Ishikawa (cell line): ENCODE measurements around the gene WDR73.

Experiments
- CEBPB ChIP-seq: IDR thresholded peaks from 2 replicates; pipeline ENCODE4 v1.6.1; 2012
- EP300 ChIP-seq: IDR thresholded peaks from 2 replicates; pipeline ENCODE4 v1.6.1; 2012; ENCODE audit warnings: borderline replicate concordance
- RAD21 ChIP-seq: IDR thresholded peaks from 2 replicates; pipeline ENCODE4 v1.6.1; 2012; ENCODE audit warnings: low read depth
- YY1 ChIP-seq: IDR thresholded peaks from 2 replicates; pipeline ENCODE4 v1.6.1; 2012; ENCODE audit warnings: low read depth
- ZBTB7A ChIP-seq: IDR thresholded peaks from 2 replicates; pipeline ENCODE4 v1.6.1; 2012; ENCODE audit warnings: low read depth
- TF ChIP-seq, protein P1 (sequence below): IDR thresholded peaks from 2 replicates; pipeline ENCODE4 v1.6.1; 2012

DNA sequence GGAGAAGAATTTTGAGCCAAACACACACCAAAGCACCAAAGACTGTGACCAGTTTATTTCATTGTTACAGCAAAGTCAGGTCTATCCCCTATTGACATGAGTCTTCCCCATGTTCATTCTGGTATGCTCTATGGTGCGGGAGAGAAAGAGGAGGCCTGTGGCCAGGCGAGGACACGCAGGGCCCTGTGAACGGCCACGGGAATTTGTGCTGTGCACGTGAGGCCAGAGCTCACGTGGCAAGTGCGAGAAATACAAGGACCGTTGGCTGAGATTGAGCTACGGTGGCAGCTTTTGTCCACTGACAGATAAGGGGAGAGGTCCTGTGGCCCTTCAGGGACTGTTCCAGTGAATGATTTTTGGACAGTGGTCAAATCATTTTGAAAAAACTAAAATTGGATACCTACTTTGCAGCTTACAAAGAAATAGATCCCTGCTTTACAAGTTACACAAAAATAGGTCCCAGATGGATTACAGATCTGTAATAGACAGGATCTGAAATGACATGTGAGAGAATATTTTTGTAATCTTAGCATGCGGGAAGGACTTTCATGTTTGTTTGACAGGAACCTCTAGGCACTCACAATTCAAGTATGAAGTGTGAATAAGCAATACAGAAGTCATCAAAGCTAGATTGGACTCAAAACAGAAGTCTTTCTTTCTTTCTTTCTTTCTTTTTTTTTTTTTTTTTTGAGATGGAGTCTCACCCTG is 44.1 kb downstream of the WDR73 start:
- no peak for TF ChIP-seq CEBPB
- TF ChIP-seq YY1 = no peak
- no peak for TF ChIP-seq ZBTB7A
- no peak for TF ChIP-seq RAD21
- TF ChIP-seq EP300 = no peak
- TF ChIP-seq, protein P1, sequence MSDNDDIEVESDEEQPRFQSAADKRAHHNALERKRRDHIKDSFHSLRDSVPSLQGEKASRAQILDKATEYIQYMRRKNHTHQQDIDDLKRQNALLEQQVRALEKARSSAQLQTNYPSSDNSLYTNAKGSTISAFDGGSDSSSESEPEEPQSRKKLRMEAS = no peak
